Left forelimb (tissue), 1 donor: Measurements from ENCODE around the gene MC1R.
"Not testable (repeated sequence)": the region's sequence is repeated elsewhere in the genome, so short reads cannot be mapped to it uniquely, and the experiment has no call there.

Experiments
- DNase-seq: peaks from one replicate; pipeline ENCODE4 v3.0.0-alpha.2; 2018; ENCODE audit warnings: low spot score

MC1R gene

GRCh38 chr16:89934611-89935553 lies 16.2 kb downstream of the MC1R start:
- no peak for DNase-seq

DNA sequence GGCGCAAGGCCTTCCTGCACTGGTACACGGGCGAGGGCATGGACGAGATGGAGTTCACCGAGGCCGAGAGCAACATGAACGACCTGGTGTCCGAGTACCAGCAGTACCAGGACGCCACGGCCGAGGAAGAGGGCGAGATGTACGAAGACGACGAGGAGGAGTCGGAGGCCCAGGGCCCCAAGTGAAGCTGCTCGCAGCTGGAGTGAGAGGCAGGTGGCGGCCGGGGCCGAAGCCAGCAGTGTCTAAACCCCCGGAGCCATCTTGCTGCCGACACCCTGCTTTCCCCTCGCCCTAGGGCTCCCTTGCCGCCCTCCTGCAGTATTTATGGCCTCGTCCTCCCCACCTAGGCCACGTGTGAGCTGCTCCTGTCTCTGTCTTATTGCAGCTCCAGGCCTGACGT lies 17.0 kb downstream of the MC1R start:
- DNase-seq: not testable (repeated sequence)

- no peak for DNase-seq
Observed at GRCh38 chr16:89936034-89936433, 17.4 kb downstream of the MC1R start.

- DNase-seq: no peak
Observed at GRCh38 chr16:89936508-89936907, 17.8 kb downstream of the MC1R start.

DNA sequence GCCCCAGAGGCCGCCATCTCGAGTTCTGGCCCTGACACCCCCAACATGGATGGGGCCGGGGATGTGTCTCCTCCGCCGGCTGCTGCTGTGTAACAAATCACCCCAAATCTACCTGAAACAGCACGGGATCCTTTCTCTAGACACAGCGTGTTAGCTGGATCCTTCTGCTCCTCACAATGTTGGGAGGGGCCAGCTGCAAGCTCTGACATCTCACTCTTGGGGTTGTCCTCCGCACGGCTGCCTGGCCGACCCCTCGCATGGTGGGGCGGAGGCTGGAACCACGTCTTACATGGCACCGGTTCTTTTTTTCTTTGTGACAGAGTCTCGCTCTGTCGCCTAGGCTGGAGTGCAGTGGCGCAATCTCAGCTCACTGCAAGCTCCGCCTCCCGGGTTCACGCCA lies 18.3 kb downstream of the MC1R start:
- DNase-seq: no peak

- no peak for DNase-seq
Observed at GRCh38 chr16:89938175-89938885, 19.7 kb downstream of the MC1R start.

DNA sequence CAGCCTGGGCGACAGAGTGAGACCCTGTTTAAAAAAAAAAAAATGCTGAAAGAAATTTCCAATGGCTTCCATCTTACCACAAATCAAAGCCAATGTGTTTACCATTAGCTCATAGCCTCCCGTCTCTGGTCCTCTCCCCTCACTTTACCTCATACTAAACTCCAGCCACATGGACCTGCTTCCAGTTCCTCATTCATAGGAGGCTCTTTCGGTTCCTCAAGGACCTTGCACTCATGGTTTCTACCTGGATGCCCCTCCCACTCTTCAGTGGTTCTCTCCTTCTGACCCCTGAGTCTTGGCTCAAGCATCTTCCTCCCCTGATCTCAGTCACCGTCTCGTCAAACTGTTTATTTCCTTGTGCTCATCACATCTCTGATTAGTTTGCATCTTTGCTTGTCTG lies 26.1 kb downstream of the MC1R start:
- no peak for DNase-seq

DNA sequence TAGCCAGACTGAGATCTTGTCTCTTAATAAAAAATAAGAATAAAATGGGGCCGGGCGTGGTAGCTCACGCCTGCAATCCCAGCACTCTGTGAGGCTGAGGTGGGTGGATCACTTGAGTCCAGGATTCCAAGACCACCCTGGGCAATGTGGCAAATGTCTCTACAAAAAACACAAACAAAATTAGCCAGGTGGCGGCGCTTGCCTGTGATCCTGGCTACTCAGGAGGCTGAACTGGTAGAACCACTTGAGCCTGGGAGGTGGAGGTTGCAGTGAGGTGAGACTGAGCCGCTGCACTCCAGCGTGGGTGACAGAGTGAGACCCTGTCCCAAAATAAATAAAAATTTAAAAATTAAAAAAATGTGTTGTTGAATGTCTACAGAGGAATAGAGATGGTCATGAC lies 27.0 kb downstream of the MC1R start:
- no peak for DNase-seq

GRCh38 chr16:89946515-89946914 lies 27.9 kb downstream of the MC1R start:
- no peak for DNase-seq

- no peak for DNase-seq
Observed at GRCh38 chr16:89949121-89949742, 30.6 kb downstream of the MC1R start.

DNA sequence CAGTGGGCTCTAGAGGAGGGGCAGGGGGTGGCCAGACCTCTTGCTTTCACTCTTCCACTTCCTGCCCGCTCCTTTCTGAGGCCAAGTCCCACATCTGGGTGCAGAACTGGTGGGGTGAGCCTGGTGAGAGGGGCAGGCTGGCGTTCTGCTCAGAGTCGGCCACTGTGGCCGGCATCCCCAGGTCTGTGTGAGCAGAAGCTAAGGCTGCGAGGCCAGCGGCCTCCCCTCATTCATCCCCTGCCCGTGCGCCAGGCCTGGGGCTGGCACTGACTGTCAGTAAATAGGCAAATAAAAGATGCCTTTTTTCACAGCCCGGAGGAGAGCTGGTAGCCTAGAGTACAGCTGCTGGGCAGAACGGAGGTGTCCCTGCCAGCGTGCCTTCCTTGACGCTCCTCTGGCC lies 31.1 kb downstream of the MC1R start:
- no peak for DNase-seq

DNA sequence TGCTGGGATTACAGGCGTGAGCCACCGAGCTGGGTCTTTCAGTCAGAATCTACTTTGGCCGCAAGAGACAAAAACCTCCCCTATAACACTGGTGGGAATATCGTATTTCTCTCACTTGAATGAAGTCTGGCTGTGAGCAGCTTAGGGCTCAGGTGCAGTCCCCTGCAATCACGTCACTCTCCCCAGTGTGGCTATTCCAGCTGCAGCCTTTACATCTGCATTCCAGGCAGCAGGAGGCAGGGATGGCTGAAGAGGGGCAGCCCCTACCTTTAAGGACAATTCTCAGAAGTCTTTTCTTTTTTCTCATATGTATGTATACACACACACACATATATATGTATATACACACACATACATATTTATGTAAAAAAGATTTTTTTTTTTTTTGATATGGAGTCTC lies 32.8 kb downstream of the MC1R start:
- no peak for DNase-seq

DNA sequence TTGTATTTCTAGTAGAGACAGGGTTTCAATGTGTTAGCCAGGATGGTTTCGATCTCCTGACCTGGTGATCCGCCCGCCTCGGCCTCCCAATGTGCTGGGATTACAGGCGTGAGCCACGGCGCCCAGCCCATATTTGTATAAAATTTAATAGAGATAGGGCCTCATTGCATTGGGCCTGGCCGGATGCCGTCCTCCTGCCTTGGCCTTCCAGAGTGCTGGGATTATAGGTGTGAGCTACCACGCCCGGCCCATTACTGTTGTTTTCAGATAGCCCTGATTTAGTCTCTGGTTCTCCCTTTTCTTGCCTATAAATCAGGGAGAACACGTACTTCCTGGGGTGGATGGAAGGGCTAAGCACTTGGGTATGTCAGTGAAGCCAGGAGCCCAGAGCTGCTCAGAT lies 33.4 kb downstream of the MC1R start:
- DNase-seq: no peak

- DNase-seq: no peak
Observed at GRCh38 chr16:89952551-89952950, 33.9 kb downstream of the MC1R start.

DNA sequence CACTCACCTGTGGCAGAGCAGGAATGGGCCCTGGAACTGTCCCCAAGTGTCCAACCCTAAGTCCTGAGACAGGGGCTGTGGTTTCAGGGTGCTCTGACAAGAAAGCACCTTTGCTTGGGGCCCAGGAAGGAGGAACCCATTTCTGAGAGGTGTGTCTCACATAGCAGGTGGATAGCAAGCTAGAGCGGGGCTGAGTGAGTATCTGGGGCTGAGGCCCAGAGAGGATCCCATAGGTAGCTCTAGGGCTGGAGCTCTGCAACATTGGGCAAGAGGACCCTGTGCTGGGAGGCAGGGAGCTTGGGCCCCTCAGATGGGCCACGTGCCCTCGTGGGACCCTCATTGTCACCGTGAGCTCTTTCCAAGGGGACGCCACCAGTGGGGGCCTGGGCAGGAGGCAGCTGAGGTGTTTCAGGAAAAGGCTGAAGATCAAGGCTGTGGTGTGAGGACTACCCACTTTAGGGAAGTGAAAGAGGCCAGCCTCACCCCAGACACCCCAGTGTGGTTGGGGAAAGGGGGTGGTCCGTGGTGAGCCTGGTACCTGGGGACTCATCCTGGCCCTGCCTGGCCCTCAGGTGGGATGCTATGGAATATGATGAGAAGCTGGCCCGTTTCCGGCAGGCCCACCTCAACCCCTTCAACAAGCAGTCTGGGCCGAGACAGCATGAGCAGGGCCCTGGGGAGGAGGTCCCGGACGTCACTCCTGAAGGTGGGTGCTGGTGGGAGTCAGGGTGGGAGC lies 35.2 kb downstream of the MC1R start:
- DNase-seq: no peak

- DNase-seq: no peak
Observed at GRCh38 chr16:89954462-89954861, 35.8 kb downstream of the MC1R start.

DNA sequence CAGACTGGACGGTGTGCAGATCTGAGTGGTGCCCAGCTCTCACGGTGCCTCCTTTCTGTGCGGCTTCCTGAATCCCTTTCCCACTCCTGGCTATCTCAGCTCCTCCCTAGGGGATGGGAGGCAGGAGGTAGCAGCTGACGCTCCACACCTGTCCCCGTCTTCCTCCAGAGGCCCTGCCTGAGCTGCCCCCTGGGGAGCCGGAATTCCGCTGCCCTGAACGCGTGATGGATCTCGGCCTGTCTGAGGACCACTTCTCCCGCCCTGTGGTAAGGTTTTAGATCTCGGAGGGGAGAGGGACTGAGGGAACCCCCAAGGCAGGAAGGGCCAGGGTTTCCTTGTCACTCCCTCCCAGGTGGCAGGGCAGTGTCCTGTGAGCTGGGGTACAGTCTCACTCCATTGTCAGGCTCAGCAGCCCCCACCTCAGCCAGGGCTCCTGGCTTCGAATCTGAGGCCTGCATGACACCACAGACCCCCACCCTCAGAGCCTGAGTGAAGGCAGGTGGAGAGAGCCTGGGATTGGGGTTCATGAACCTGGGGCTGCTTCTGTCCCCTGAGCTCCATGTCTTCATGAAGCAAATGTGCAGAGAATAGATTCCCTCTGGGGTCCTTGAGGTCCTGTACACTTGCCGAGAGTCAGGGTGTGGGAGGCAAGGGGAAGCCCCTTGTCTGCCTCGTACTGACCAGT lies 36.5 kb downstream of the MC1R start:
- no peak for DNase-seq

GRCh38 chr16:89956505-89957215 lies 38.0 kb downstream of the MC1R start:
- DNase-seq: no peak

- no peak for DNase-seq
Observed at GRCh38 chr16:89957216-89957785, 38.6 kb downstream of the MC1R start.

- no peak for DNase-seq
Observed at GRCh38 chr16:89958068-89958467, 39.4 kb downstream of the MC1R start.

DNA sequence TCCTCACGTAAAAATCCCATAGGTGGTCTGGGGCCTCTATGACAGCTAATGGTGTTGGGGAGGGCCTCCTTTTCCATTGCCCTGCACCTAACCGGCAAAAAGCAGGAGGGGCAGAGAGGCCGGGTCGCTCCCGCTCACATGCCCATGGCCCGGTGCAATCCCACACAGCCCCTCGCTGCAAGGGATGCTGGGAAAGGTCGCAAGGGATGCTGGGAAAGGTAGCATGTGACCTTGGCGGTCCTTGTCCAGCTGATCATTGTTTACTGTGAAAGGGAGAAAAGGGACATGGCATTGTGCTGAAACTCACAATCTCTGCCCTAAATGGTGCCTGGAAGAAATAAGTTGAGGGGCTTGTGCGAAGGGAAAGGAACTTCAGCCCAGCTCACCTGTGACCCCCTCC lies 39.9 kb downstream of the MC1R start:
- DNase-seq: no peak
